Neural crest cell (in vitro differentiated cells): ENCODE measurements around the gene RPS3A. TPM values are rescaled to one million over a fixed set of nuclear protein-coding genes. Genes with fewer than 3 reads are reported as not detected.
A peak's percentile ranks its signal among the peaks of the same experiment; 100 is the strongest.
"Not testable (repeated sequence)": the region's sequence is repeated elsewhere in the genome, so short reads cannot be mapped to it uniquely, and the experiment has no call there.

Experiments
- DNase-seq: peaks from one replicate; pipeline ENCODE4 v3.0.0; 2021; ENCODE audit warnings: low read depth, mixed read lengths, low spot score
- H3K27ac Mint-ChIP-seq: one replicate; pipeline ENCODE4 v1.8.0; 2021; ENCODE audit warnings: mild to moderate bottlenecking, mixed read lengths; ENCODE audit not compliant: unreplicated experiment
- H3K27me3 Mint-ChIP-seq: 2 replicates; pipeline ENCODE4 v1.8.0; 2021; ENCODE audit warnings: low read depth, mild to moderate bottlenecking, mixed read lengths
- H3K36me3 Mint-ChIP-seq: 2 replicates; pipeline ENCODE4 v1.8.0; 2021; ENCODE audit warnings: low read depth, mild to moderate bottlenecking, mixed read lengths
- H3K4me1 Mint-ChIP-seq: 2 replicates; pipeline ENCODE4 v1.8.0; 2021; ENCODE audit warnings: mixed read lengths
- H3K4me3 Mint-ChIP-seq: one replicate; pipeline ENCODE4 v1.8.0; 2021; ENCODE audit warnings: mild to moderate bottlenecking, mixed read lengths
- H3K9me3 Mint-ChIP-seq: 2 replicates; pipeline ENCODE4 v1.8.0; 2021; ENCODE audit warnings: mixed read lengths
- long read RNA-seq: library from polyadenylated mRNA; unstranded; transcript quantifications from one replicate; pipeline ENCODE4 v2.0.0, GENCODE V29; 2020
- total RNA-seq: library from RNA; stranded (reverse); gene quantifications from 2 replicates; pipeline ENCODE4 v1.2.1, GENCODE V29; 2021
- TF ChIP-seq, protein P1 (sequence below): fragments of 200-600 bp; sonication (generic); conservative IDR thresholded peaks from 2 replicates; pipeline ENCODE4 v1.5.0; 2021; ENCODE audit warnings: antibody characterized with exemption, mild to moderate bottlenecking

The RPS3A gene
- total RNA-seq = 2,382 and 2,466 TPM in 2 replicates
- long read RNA-seq, transcript RPS3A-201 (6 exons, 934 nt) = major isoform, 3,676 of 3,829 reads
- long read RNA-seq, transcript RPS3A-208 (4 exons, 576 nt) = minor isoform, 6 of 3,829 reads
- long read RNA-seq, transcript RPS3A-205 (6 exons, 674 nt) = minor isoform, 23 of 3,829 reads
- long read RNA-seq, partial matches to known transcripts = 93 of 3,829 reads
- long read RNA-seq, other reads (novel, unspliced or antisense) = 29 of 3,829 reads

GRCh38 chr4:151099229-151099975, at the start of gene RPS3A:
TSS of gene RPS3A (plus strand) at chr4:151099628. CDS start at chr4:151099653, 25 bp downstream.
- Mint-ChIP-seq H3K4me3 (peak within 1 kb of the TSS; percentile 99), H3K27me3 (peaks cover 5% of the 10 kb centered on the region), H3K9me3 (no peaks in the 10 kb centered on the region), H3K27ac (peak within 1 kb of the TSS; percentile 100), H3K4me1 (peaks cover 32% of the 10 kb centered on the region), H3K36me3 (peaks cover 33% of the 10 kb centered on the region)
- DNase-seq = peak; percentile 98
- TF ChIP-seq, protein P1, sequence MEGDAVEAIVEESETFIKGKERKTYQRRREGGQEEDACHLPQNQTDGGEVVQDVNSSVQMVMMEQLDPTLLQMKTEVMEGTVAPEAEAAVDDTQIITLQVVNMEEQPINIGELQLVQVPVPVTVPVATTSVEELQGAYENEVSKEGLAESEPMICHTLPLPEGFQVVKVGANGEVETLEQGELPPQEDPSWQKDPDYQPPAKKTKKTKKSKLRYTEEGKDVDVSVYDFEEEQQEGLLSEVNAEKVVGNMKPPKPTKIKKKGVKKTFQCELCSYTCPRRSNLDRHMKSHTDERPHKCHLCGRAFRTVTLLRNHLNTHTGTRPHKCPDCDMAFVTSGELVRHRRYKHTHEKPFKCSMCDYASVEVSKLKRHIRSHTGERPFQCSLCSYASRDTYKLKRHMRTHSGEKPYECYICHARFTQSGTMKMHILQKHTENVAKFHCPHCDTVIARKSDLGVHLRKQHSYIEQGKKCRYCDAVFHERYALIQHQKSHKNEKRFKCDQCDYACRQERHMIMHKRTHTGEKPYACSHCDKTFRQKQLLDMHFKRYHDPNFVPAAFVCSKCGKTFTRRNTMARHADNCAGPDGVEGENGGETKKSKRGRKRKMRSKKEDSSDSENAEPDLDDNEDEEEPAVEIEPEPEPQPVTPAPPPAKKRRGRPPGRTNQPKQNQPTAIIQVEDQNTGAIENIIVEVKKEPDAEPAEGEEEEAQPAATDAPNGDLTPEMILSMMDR = peak; percentile 82

GRCh38 chr4:151052785-151053184, 46.6 kb upstream of the RPS3A start:
- peaks cover 7% of the 10 kb centered on the region for H3K4me1 Mint-ChIP-seq
- no peak for DNase-seq
- H3K36me3 Mint-ChIP-seq = no peaks in the 10 kb centered on the region
- H3K27ac Mint-ChIP-seq = no peak overlapping the region
- TF ChIP-seq, protein P1 = no peak
- no peaks in the 10 kb centered on the region for H3K9me3 Mint-ChIP-seq
- no peak overlapping the region for H3K4me3 Mint-ChIP-seq
- H3K27me3 Mint-ChIP-seq = no peaks in the 10 kb centered on the region

DNA sequence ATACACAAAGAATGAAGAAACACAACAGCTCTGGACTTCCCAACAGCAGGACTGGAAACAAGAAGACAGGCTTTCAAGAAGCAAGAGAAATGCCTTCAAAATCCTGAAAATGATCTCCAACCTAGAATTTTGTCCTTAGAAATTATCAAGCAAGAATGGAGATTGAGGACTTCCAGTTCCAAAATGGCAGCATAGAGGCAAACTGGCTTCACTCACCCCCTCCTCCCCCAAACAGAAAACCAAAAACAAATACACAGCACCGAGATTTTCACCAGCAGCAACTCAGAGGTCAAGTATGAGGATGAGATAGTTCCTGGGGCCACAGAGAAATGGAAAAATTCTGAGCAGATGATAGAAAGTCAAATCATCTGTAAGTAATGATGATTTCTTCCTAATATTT, 43.9 kb upstream of the RPS3A start:
- no peaks in the 10 kb centered on the region for H3K36me3 Mint-ChIP-seq
- H3K27ac Mint-ChIP-seq = no peak overlapping the region
- no peak overlapping the region for H3K4me3 Mint-ChIP-seq
- no peaks in the 10 kb centered on the region for H3K27me3 Mint-ChIP-seq
- H3K4me1 Mint-ChIP-seq = peaks cover 7% of the 10 kb centered on the region
- H3K9me3 Mint-ChIP-seq = no peaks in the 10 kb centered on the region
- TF ChIP-seq, protein P1 = no peak
- no peak for DNase-seq

DNA sequence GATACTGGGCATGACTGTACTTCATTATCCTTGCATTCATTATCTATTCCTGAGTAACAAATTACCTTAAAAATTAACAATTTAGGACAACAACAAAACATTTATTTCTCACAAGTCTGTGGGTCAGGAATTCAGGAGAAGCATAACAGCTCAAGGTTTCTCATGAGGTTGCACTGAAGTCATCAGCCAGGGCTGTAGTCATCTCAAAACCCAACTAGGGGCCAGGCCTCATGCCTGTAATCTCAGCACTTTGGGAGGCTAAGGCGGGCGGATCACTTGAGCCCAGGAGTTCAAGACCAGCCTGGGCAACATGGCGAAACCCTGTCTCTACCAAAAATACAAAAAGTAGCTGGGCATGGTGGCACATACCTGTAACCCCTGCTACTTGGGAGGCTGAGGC, 36.3 kb upstream of the RPS3A start:
- H3K4me3 Mint-ChIP-seq = not testable (repeated sequence)

DNA sequence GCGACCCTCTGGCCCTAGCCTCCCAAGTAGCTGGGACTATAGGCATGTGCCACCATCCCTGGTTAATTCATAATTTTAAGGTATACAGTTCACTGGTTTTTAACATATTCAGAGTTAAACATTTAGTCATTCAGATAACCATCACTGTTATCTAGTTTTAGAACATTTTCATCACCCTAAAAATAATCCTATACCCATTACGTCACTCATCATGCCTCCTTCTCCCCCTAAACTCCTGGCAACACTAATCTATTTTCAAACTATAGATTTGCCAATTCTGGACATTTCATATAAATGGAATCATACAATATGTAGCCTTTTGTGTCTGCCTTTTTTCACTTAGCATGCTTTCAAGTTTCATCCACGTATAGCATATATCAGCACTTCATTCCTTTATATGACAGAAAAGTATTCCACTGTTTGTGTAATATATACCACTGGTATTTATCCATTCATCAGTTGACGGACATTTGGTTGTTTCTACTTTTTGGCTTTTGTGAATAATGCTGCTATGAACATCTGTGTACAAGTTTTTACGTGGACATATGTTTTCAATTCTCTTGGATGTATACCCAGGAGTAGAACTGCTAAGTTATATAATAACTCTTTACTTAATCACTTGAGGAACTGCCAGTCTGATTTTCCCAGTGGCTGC, 32.0 kb upstream of the RPS3A start:
- Mint-ChIP-seq H3K9me3 (peaks cover 4% of the 10 kb centered on the region), H3K4me3 (no peak overlapping the region), H3K4me1 (no peaks in the 10 kb centered on the region), H3K36me3 (no peaks in the 10 kb centered on the region), H3K27me3 (no peaks in the 10 kb centered on the region), H3K27ac (no peak overlapping the region)
- no peak for DNase-seq
- TF ChIP-seq, protein P1 = no peak

More for the DNA sequence above, 36.3 kb upstream of the RPS3A start:
- not testable (repeated sequence) for H3K36me3 Mint-ChIP-seq, H3K4me1 Mint-ChIP-seq, H3K27me3 Mint-ChIP-seq, H3K27ac Mint-ChIP-seq, DNase-seq, H3K9me3 Mint-ChIP-seq
